A673 (cell line): ENCODE data around the gene UBA6. TPM values are rescaled to one million over a fixed set of nuclear protein-coding genes. Genes with fewer than 3 reads are reported as not detected.

Experiments
- BruUV-seq: library from RNA; stranded (reverse); fragments of 400-500 nt; replicated peaks from 2 replicates; lab custom pipeline; 2021; lab: Mats Ljungman, UMichigan
- CTCF ChIA-PET: fragments of 300-600 bp; sonication (Branson Sonifier 250); formaldehyde crosslinking; loops from one replicate; lab custom pipeline; 2022; ENCODE audit warnings: antibody characterized with exemption; lab: Charles Lee
- POLR2A ChIA-PET: fragments of 300-600 bp; sonication (Branson Sonifier 250); formaldehyde crosslinking; loops from one replicate; lab custom pipeline; 2022; ENCODE audit warnings: antibody characterized with exemption; ENCODE audit not compliant: low non-redundant PET; lab: Charles Lee
- DNase-seq: peaks from one replicate; pipeline ENCODE4 v3.0.0-alpha.2; 2015; ENCODE audit warnings: low spot score
- H3K27ac ChIP-seq: fragments of 200-600 bp; sonication (generic); 2 replicates; pipeline ENCODE4 v1.5.1; 2016; ENCODE audit warnings: mixed run types, low read depth, mild to moderate bottlenecking, mixed read lengths, antibody characterized with exemption, low read length; ENCODE audit not compliant: poor library complexity, severe bottlenecking
- H3K27me3 ChIP-seq: fragments of 200-600 bp; sonication (generic); replicated peaks from 2 replicates; pipeline ENCODE4 v1.6.1; 2017; ENCODE audit warnings: mixed run types, low read depth, mild to moderate bottlenecking, mixed read lengths, antibody characterized with exemption, low read length; ENCODE audit not compliant: insufficient read depth, poor library complexity
- H3K36me3 ChIP-seq: fragments of 200-600 bp; sonication (generic); 2 replicates; pipeline ENCODE4 v1.6.1; 2016; ENCODE audit warnings: mixed run types, mild to moderate bottlenecking, mixed read lengths, antibody characterized with exemption, low read length; ENCODE audit not compliant: insufficient read depth, poor library complexity, severe bottlenecking
- H3K4me1 ChIP-seq: fragments of 200-600 bp; sonication (generic); 2 replicates; pipeline ENCODE4 v1.6.1; 2017; ENCODE audit warnings: mixed run types, mild to moderate bottlenecking, mixed read lengths, antibody characterized with exemption, low read length; ENCODE audit not compliant: insufficient read depth, poor library complexity, severe bottlenecking
- H3K4me3 ChIP-seq: fragments of 200-600 bp; sonication (generic); 2 replicates; pipeline ENCODE4 v1.5.1; 2016; ENCODE audit warnings: low read depth, mixed run types, mild to moderate bottlenecking, mixed read lengths, low read length; ENCODE audit not compliant: poor library complexity, severe bottlenecking
- H3K9me3 ChIP-seq: fragments of 200-600 bp; sonication (generic); 2 replicates; pipeline ENCODE4 v1.6.1; 2016; ENCODE audit warnings: mixed run types, low read depth, mild to moderate bottlenecking, mixed read lengths, antibody characterized with exemption, low read length; ENCODE audit not compliant: poor library complexity, severe bottlenecking
- EZH2 ChIP-seq: fragments of 200-600 bp; sonication (generic); IDR thresholded peaks from 2 replicates; pipeline ENCODE4 v1.6.1; 2017; ENCODE audit warnings: borderline replicate concordance, low read depth, mild to moderate bottlenecking, mixed read lengths, antibody characterized with exemption, low read length; ENCODE audit not compliant: poor library complexity, severe bottlenecking
- intact Hi-C: fragments of 100-400 bp; cut with micrococcal nuclease; formaldehyde crosslinking; loops from one replicate; pipeline ENCODE4 v1.10.0; 2022; ENCODE audit not compliant: unreplicated experiment
- total RNA-seq: library from RNA; stranded (reverse); gene quantifications from 2 replicates; pipeline ENCODE4 v1.2.3, GENCODE V29; 2021
- TF ChIP-seq, protein P1 (sequence below): fragments of 300-800, 200-600 bp; sonication (generic); conservative IDR thresholded peaks from 2 replicates; pipeline ENCODE4 v1.5.1; 2017; ENCODE audit warnings: low read depth, mild to moderate bottlenecking, antibody characterized with exemption, low read length, moderate library complexity, mixed read lengths

UBA6 gene
- total RNA-seq, 1 experiment from 2014 or later, result 33.2 TPM

DNA sequence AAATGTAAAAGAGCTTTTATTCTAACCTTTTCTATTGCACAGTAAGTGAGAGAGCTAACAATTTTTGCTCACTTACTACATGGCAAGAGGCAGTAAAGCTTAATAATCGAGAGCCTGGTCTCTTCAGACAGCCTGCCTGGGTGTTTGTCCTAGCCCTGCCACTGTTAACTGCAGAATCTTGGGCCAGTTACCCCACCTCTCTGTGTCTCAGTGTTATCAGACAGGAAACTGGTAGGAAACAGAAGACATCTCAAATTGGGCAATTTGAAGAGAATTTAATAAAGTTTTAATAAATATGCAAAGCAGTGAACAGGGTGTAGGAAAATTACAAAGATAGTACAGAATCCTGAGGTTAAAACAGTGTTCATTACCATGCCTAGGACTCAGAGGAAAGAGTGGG lies 129.0 kb downstream of the UBA6 start:
- no peak for DNase-seq
- TF ChIP-seq, protein P1, sequence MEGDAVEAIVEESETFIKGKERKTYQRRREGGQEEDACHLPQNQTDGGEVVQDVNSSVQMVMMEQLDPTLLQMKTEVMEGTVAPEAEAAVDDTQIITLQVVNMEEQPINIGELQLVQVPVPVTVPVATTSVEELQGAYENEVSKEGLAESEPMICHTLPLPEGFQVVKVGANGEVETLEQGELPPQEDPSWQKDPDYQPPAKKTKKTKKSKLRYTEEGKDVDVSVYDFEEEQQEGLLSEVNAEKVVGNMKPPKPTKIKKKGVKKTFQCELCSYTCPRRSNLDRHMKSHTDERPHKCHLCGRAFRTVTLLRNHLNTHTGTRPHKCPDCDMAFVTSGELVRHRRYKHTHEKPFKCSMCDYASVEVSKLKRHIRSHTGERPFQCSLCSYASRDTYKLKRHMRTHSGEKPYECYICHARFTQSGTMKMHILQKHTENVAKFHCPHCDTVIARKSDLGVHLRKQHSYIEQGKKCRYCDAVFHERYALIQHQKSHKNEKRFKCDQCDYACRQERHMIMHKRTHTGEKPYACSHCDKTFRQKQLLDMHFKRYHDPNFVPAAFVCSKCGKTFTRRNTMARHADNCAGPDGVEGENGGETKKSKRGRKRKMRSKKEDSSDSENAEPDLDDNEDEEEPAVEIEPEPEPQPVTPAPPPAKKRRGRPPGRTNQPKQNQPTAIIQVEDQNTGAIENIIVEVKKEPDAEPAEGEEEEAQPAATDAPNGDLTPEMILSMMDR, result no peak
- TF ChIP-seq EZH2, result no peak
- H3K27me3 ChIP-seq, result no peaks in the 10 kb centered on the region
- intact Hi-C loops, result no loop called here
- H3K9me3 ChIP-seq, result no peaks in the 10 kb centered on the region
- no peak overlapping the region for H3K27ac ChIP-seq
- BruUV-seq, result no TSS peak
- ChIA-PET POLR2A (no interaction called here), CTCF (no interaction called here)
- no peaks in the 10 kb centered on the region for H3K36me3 ChIP-seq
- H3K4me3 ChIP-seq, result no peak overlapping the region
- no peaks in the 10 kb centered on the region for H3K4me1 ChIP-seq

GRCh38 chr4:67570537-67570936 lies 130.4 kb downstream of the UBA6 start:
- Histone ChIP-seq H3K36me3 (no peaks in the 10 kb centered on the region), H3K27me3 (no peaks in the 10 kb centered on the region), H3K4me1 (no peaks in the 10 kb centered on the region), H3K27ac (no peak overlapping the region), H3K9me3 (no peaks in the 10 kb centered on the region), H3K4me3 (no peak overlapping the region)
- ChIA-PET CTCF (no interaction called here), POLR2A (no interaction called here)
- intact Hi-C loops, result no loop called here
- no TSS peak for BruUV-seq
- DNase-seq, result no peak
- TF ChIP-seq EZH2, result no peak
- TF ChIP-seq, protein P1, result no peak

DNA sequence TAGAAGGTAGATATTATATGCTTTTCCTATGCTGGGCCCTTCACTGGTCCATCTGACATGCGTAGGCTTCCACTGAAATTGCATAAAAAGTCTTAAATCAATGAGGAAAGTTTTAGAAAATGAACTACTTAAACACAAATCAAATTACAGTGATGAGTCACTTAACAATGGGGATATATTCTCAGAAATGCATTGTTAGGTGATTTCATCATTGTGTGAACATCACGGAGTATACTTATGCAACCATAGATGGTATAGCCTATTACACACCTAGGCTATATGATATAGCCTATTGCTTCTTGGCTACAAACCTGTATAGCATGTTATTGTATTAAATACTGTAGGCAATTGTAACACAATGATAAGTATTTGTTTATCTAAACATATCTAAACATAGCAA lies 132.1 kb downstream of the UBA6 start:
- H3K36me3 ChIP-seq, result no peaks in the 10 kb centered on the region
- no peaks in the 10 kb centered on the region for H3K9me3 ChIP-seq
- CTCF ChIA-PET, result no interaction called here
- DNase-seq, result no peak
- H3K4me3 ChIP-seq, result no peak overlapping the region
- no peaks in the 10 kb centered on the region for H3K27me3 ChIP-seq
- TF ChIP-seq, protein P1, result no peak
- no peaks in the 10 kb centered on the region for H3K4me1 ChIP-seq
- no peak overlapping the region for H3K27ac ChIP-seq
- POLR2A ChIA-PET, result no interaction called here
- no TSS peak for BruUV-seq
- intact Hi-C loops, result no loop called here
